Aorta (tissue), 5 donors: ENCODE results near the gene TPSD1. TPM values are rescaled to one million over a fixed set of nuclear protein-coding genes. Genes with fewer than 3 reads are reported as not detected.
"Not testable (repeated sequence)": the region's sequence is repeated elsewhere in the genome, so short reads cannot be mapped to it uniquely, and the experiment has no call there.

Experiments
- ATAC-seq: fragments of 200-7000 bp; cut with Tn5 transposase; one replicate; pipeline ENCODE4 v1.9.1; 2022; ENCODE audit warnings: moderate library complexity; ENCODE audit not compliant: low FRiP score
- DNase-seq, 2 donors: peaks; one replicate each; pipeline ENCODE4 v3.0.0-alpha.2; 2020
- H3K27ac ChIP-seq, 2 donors: one replicate each; pipeline ENCODE4 v1.5.1; 2013; ENCODE audit warnings: low read length in 2 of 2, mild to moderate bottlenecking in 2 of 2, moderate library complexity in 2 of 2, control low read depth in 1 of 2, inconsistent platforms in 1 of 2, low read depth in 1 of 2
- H3K27me3 ChIP-seq, 2 donors: one replicate each; pipeline ENCODE4 v1.6.1; 2013; ENCODE audit warnings: control low read depth in 1 of 2, low read length in 1 of 2, mild to moderate bottlenecking in 1 of 2, moderate library complexity in 1 of 2; ENCODE audit not compliant: insufficient read depth in 2 of 2, control insufficient read depth in 1 of 2
- H3K36me3 ChIP-seq, 2 donors: one replicate each; pipeline ENCODE4 v1.6.1; 2013; ENCODE audit warnings: control low read depth in 1 of 2, low read length in 1 of 2, mild to moderate bottlenecking in 1 of 2; ENCODE audit not compliant: insufficient read depth in 2 of 2, control insufficient read depth in 1 of 2
- H3K4me1 ChIP-seq, 2 donors: one replicate each; pipeline ENCODE4 v1.6.1; 2013; ENCODE audit warnings: low read length in 2 of 2, control low read depth in 1 of 2, mild to moderate bottlenecking in 1 of 2, moderate library complexity in 1 of 2; ENCODE audit not compliant: insufficient read depth in 2 of 2, control insufficient read depth in 1 of 2
- H3K4me3 ChIP-seq, 2 donors: one replicate each; pipeline ENCODE4 v1.5.1; 2013; ENCODE audit warnings: low read length in 2 of 2, control low read depth in 1 of 2, mild to moderate bottlenecking in 1 of 2
- H3K9me3 ChIP-seq: one replicate; pipeline ENCODE4 v1.6.1; 2013; ENCODE audit warnings: mild to moderate bottlenecking, low read length; ENCODE audit not compliant: control insufficient read depth
- WGBS, 2 donors: extraction: QIAGEN DNeasy Blood & Tissue Kit; methylation state at CpG; one replicate each; pipeline ENCODE4 v1.1.7; 2013; 5-methylcytosine and 5-hydroxymethylcytosine counted together
- intact Hi-C, 2 donors: fragments of 100-400 bp; cut with DNase I; formaldehyde crosslinking; loops; one replicate each; pipeline versions ENCODE4 v1.14.2 to v1.15.0; 2022
- polyA plus RNA-seq, 2 donors: library from polyadenylated mRNA; stranded (reverse); fragments of 200-250 nt; gene quantifications; one replicate each; pipeline ENCODE4 v1.2.3, GENCODE V29; 2013
- total RNA-seq, 2 donors: library from RNA; stranded (reverse); fragmentation: NEBNext Ultra II Directional; extraction: Animal tissue kit (Norgen Biotek cat#: 25700); gene quantifications; one replicate each; pipeline ENCODE4 v1.2.1, GENCODE V29; 2021
- donor health status: healthy with polysubstance abuse.
- donor health status: Bipolar disorder and iron deficiency.
- donor health status: DM: no; HTN: no; CAD: no.
- donor health status: DM: no; HTN: no; CAD: no.
- donor health status: DM: yes; HTN: yes; CAD: no.

The TPSD1 gene
- total and polyA plus RNA-seq, 4 donors = 0.38 TPM; not detected in 3

GRCh38 chr16:1232049-1232748, 23.7 kb upstream of the TPSD1 start:
- H3K4me3 ChIP-seq, intact Hi-C loops, H3K36me3 ChIP-seq, H3K27me3 ChIP-seq, H3K4me1 ChIP-seq, H3K9me3 ChIP-seq, DNase-seq, H3K27ac ChIP-seq: not testable (repeated sequence)
- ATAC-seq = peak; percentile 5
- no CpG with 5 or more reads among the region's 47 CpGs for WGBS, 2 donors

GRCh38 chr16:1236659-1237058, 19.2 kb upstream of the TPSD1 start:
- H3K4me3 ChIP-seq, intact Hi-C loops, ATAC-seq, H3K4me1 ChIP-seq, H3K36me3 ChIP-seq, H3K9me3 ChIP-seq, DNase-seq, H3K27me3 ChIP-seq, H3K27ac ChIP-seq: not testable (repeated sequence)
- WGBS, 2 donors = no CpG with 5 or more reads among the region's 29 CpGs

GRCh38 chr16:1237990-1238389, 17.9 kb upstream of the TPSD1 start:
- WGBS, 2 donors = 79 to 82% methylated on average over 9 of the region's 9 CpGs
- Histone ChIP-seq H3K27ac (no peak overlapping the region), H3K4me3 (no peak overlapping the region), H3K4me1 (no peaks in the 10 kb centered on the region), H3K9me3 (no peaks in the 10 kb centered on the region), H3K36me3 (no peaks in the 10 kb centered on the region), H3K27me3 (no peaks in the 10 kb centered on the region)
- no peak for DNase-seq
- ATAC-seq = no peak
- intact Hi-C loops = no loop called here

GRCh38 chr16:1238909-1239308, 17.0 kb upstream of the TPSD1 start:
- H3K27ac ChIP-seq, H3K4me1 ChIP-seq, H3K9me3 ChIP-seq, H3K4me3 ChIP-seq, intact Hi-C loops, ATAC-seq, H3K27me3 ChIP-seq, H3K36me3 ChIP-seq, DNase-seq: not testable (repeated sequence)
- 66 to 68% methylated on average over 18 to 19 of the region's 23 CpGs for WGBS, 2 donors

GRCh38 chr16:1239575-1239974, 16.3 kb upstream of the TPSD1 start:
- DNase-seq = not testable (repeated sequence)

GRCh38 chr16:1240436-1240835, 15.4 kb upstream of the TPSD1 start, which contains the start of gene TPSAB1:
TSS of gene TPSAB1 (plus strand) at chr16:1240705. CDS start at chr16:1240939, 234 bp downstream.
- 56 to 66% methylated on average over 6 to 8 of the region's 12 CpGs for WGBS, 2 donors
- not testable (repeated sequence) for ATAC-seq, DNase-seq

More at GRCh38 chr16:1239575-1239974, 16.3 kb upstream of the TPSD1 start:
- H3K4me1 ChIP-seq, intact Hi-C loops, H3K9me3 ChIP-seq, H3K4me3 ChIP-seq, ATAC-seq, H3K36me3 ChIP-seq, H3K27me3 ChIP-seq, H3K27ac ChIP-seq: not testable (repeated sequence)
- WGBS, 2 donors = 87 to 92% methylated on average over 6 to 9 of the region's 9 CpGs

GRCh38 chr16:1241081-1241480, 14.8 kb upstream of the TPSD1 start:
- H3K36me3 ChIP-seq, H3K9me3 ChIP-seq, intact Hi-C loops, H3K27me3 ChIP-seq, H3K4me3 ChIP-seq, H3K4me1 ChIP-seq, DNase-seq, H3K27ac ChIP-seq: not testable (repeated sequence)
- ATAC-seq = peak; percentile 8
- 81 to 87% methylated on average over 10 to 13 of the region's 15 CpGs for WGBS, 2 donors

More at GRCh38 chr16:1240436-1240835, 15.4 kb upstream of the TPSD1 start, which contains the start of gene TPSAB1:
- intact Hi-C loops, H3K27ac ChIP-seq, H3K4me1 ChIP-seq, H3K9me3 ChIP-seq, H3K36me3 ChIP-seq, H3K4me3 ChIP-seq, H3K27me3 ChIP-seq: not testable (repeated sequence)

GRCh38 chr16:1243363-1243762, 12.5 kb upstream of the TPSD1 start:
- H3K27ac ChIP-seq, H3K9me3 ChIP-seq, intact Hi-C loops, H3K36me3 ChIP-seq, H3K27me3 ChIP-seq, ATAC-seq, DNase-seq, H3K4me3 ChIP-seq, H3K4me1 ChIP-seq: not testable (repeated sequence)
- WGBS, 2 donors = 49 to 62% methylated on average over 7 of the region's 11 CpGs
